A204.1 (cell line): ENCODE data around the gene AGL.
"Not testable (repeated sequence)": the region's sequence is repeated elsewhere in the genome, so short reads cannot be mapped to it uniquely, and the experiment has no call there.

Source experiments
- FAIRE-seq: peaks from 2 replicates; lab custom pipeline; 2012; peaks lifted over from hg19 to GRCh38; lab: Jason Lieb, UNC

The AGL gene

DNA sequence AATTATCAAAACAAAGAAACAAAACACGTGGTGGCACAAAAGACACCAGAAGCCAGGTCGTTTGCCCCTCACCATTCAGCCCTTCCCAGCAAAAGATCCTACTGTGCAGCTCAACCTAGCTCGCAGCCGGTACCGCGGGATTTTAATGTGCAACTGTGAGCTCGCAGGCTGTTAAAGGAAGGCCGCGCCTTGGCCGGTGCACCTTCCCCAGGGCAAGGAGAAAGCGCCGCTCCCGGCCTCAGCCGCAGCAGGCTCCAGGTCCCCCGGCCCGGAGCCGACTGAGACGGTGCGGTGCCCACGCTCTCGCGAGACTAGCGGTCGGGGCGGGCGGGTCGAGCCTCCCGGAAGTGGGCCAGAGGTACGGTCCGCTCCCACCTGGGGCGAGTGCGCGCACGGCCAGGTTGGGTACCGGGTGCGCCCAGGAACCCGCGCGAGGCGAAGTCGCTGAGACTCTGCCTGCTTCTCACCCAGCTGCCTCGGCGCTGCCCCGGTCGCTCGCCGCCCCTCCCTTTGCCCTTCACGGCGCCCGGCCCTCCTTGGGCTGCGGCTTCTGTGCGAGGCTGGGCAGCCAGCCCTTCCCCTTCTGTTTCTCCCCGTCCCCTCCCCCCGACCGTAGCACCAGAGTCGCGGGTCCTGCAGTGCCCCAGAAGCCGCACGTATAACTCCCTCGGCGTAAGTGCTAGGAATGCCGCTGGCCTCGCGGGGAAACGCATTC is at the start of gene AGL:
AGL (plus strand) TSS at position 618 of the 715 bp plus-strand sequence. CDS start 682 bp downstream, outside the sequence.
- FAIRE-seq, result no peak

DNA sequence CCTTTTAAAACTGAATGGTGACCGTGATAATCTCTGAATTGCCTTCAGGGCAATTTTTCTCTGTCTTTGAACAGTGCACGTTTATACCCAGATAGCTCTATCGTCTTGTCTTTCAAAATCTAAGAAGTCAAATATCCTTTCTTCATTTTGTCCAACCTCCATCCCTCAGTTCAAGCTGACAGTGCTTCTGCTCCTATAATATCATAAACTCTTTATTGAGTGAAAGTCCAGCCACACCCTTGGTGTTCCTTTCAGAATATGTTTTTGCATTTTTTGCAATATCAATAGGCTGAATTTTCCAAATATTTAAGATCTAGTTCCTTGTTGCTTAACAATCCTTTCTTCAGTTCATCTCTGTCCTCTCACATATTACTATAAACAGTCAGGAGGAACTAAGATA is 48.6 kb upstream of the AGL start:
- FAIRE-seq, result no peak

DNA sequence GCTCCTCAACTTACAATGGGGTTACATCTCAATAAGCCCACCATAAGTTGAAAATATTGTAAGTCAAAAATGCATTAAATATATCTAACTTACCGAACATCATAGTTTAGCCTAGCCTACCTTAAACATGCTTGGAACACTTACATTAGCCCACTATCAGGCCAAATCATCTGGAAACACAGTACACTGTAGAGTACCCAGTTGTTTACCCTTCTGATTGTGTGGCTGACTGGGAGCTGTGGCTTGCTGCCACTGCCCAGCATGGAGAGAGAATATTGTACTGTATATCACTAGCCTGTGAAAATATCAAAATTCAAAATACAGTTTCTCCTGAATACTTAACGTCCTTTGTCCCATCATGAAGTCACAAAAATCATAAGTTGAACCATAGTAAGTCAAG is 43.3 kb upstream of the AGL start:
- no peak for FAIRE-seq

DNA sequence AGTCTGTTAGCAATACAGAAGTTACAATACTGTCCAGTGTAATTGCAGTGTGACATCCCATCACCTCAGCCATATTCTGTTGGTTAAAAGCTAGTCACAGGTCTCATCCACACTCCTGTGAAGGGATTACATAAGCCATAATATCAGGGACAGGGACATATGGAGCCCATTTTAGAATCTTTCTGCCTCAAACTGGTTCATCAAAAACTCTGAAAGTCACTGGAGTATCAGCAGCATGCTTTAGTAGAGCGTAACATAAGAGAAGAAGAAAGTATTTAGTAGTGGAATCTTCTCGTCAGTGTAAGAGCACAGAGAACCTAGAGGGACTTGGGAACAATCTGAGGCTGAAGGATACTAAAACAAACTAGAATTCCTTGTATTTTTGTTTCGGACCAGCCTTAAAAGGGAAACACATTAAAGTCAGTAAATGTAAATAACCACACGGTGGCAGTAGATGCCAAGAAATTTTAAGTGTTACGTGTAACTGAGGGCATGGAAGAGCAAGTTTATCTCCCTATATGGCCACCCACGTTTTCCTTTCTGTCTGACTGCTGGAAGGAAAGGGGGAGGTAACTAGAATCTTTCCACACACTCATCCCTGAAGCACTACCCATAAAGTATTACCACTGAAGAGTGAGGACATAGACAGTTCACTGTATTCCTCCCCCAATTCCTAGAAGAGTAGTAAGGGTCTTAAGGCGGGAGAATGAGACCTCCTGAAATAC is 41.6 kb upstream of the AGL start:
- peak; percentile 97 for FAIRE-seq

DNA sequence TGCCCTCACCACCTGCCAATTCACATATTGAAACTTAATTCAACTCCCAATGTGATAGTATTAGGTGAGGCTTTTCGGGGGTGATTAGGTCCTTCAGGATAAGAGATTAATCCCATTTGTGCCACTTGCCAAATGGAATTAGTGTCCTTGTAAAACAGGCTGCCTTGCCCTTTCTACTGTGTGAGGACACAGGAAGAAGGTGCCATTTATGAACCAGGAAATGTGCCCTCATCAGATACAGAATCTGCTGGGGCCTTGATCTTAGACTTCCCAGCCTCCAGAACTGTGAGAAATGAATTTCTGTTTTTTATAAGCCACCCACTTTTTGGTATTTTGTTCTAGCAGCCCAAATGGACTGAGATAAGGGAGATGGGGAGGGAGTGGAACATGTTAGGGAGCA is 39.1 kb upstream of the AGL start:
- FAIRE-seq, result no peak

DNA sequence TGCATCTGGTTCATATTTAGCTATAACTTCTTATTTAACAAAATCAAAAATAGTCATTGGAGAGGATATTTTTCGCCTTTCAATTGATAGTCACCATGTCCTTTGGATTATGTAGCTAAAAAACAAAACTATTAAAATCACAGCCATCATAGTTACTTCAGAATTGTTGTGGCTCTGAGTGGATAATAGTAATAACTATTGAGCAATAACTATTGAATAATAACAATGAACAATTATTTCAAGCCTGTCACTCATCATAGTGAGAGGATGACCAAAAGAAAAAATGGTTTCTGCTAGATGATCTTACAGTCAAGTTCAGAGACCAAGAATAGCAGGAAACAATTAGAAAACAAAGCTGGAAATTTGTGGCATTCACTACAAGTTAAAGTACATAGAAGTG is 38.4 kb upstream of the AGL start:
- FAIRE-seq, result no peak

DNA sequence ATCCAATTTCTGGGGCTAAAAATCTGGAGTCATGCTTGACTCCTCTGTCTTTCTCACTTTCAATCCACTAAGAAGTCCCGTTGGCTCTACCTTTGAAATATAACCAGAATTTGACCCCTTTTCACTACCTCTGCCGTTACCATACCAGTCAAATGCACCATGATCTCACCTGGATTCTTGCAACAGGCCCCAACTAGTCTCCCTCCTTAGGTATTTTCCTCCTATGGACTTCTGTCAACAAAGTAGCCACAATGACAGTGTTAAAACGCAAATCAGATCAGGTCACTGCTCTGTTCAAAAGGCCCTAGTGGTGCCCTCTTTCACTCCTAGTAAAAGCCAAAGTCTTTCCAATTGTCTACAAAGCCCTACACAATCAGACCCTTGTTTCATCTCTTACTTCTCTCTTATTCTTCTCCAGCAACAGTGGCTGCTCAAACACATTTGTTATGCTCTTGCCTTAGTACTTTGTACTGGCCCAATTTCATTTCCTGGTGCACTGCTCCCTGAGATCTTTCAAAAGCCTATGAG is 35.7 kb upstream of the AGL start:
- FAIRE-seq, result no peak

DNA sequence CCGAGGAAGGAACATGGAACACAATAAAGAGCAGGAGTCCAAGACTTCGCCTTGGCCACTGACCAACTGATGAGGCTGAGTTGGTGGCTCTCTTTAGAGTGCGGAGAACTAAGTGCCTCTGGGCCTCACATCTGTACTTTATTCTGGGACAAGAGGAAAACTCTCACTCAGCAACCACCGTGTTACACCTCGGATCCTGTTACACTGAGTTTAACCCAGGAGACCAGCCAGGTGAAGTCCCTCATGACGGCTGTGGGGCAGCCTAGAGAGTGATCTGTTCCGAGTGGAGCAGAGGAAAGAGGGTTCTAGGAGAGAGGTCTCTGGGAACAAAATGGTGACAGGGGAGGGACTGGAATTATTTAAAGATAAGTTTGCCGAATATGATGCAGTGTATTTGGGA is 33.5 kb upstream of the AGL start:
- FAIRE-seq, result no peak

DNA sequence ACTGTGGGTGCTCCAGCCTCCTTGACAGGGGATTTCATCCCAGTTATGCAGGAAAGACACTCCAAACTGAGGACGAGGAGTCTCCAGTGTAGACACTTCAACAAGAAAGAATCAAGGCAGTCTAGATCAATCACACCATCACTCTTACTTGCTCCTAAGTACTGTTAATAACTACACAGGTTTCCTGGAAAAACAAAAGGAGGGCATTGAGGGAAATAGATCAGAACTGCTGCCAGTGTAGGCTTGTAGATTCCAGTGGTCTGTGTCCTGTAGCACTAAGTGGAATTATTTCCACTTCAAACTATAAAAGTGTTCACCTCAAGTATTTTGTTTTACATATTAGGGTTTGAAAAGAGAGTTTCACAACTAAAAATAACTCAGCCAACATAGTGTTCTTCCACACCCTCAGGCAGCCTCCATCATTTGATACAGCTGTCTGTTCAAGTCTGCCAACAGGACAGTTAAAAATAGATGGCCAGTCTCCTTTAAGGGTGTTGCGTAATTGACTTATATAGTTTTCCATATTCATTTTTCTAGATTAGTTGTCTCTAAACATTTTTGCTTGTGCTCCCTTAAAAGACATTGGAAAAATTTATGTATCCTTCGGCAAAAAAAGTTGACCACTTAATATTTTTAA is 32.0 kb upstream of the AGL start:
- no peak for FAIRE-seq

DNA sequence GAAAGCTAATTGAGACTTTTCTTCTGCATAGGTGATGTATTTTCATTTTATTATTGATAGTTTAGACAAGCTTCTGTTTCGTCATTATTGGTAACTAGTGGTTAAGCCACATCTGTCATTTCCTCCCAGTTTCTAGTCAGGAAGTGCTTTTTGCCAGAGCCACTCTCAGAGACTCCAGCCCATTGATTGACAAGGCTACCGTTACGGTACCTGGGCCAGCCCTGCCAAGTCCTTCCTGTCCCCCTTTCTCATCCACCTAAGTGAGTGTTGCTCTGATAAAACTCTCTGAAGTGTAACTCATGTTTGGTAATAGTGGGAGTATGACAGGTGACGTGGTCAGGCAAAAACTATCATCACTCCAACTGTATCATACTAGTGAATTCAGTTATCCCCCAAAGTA is 29.6 kb upstream of the AGL start:
- FAIRE-seq, result no peak

DNA sequence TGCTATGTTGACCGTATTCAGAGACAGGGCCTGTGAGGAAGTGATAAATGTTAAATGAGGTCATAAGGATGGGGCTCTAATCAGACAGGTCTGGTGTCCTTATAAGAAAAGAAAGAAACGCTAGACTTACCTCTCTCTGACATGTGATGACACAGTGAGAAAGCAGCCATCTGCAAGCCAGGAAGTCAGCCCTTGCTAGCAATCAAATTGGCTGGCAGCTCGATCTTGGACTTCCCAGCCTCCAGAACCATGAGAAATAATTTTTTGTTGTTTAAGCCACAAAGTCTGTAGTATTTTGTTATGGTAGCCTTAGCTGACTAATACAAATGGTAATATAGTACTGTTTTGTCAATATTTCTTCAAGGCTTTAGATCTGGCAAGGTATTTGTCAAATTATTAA is 25.1 kb upstream of the AGL start:
- no peak for FAIRE-seq

DNA sequence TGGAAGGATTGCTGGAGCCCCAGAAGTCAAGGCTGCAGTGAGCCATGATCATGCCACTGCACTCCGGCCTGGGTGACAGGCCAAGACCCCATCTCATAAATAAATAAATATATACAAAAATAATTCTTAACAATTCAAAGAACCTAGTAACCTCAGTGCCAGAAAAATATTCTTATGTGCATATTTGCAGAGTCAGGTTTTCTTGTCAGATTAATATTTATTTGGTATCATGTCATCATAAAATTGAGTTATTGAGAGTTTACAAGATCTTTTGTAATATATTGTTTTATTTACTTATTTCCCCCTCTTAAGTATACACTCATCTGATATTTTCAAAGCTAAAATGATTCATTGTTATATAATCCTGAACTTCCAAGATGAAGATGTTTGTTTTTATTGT is 24.5 kb upstream of the AGL start:
- no peak for FAIRE-seq

DNA sequence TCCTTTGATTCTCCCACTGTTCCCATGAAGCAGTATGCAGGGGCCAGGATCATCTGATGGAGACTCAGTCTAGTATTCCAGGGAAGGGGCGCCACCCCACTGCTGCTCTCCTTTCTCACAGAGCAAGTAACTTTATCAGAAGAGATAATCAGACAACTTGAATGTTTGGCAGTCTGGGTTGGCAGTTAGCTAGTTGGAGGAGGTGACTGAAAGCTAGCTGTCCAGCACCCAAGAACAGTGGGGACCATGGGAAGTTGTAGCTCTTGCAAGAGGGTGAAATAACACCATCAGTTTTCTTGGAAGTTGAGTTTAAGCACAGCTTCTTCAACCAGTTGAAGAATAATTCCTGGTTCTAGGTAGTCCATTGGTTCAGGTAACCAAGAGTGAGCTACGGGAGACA is 22.2 kb upstream of the AGL start:
- FAIRE-seq, result no peak

DNA sequence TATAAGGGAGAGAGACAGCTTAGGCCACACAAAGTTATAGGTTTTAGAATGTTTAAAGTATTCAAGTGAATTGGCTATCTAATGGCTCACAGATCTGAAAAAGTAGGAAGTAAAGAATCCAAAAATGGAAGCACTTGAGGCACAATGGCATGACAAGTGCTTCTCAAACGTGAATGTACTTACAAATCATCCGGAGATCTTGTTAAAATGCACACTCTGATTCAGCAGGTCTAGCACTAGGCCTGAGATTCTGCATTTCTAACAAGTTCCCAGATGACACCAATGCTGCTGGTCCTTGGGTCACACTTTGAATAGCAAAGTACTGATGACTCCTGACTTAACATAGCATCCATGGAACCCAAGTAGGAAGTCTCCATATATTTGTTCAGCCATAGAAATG is 20.9 kb upstream of the AGL start:
- no peak for FAIRE-seq

DNA sequence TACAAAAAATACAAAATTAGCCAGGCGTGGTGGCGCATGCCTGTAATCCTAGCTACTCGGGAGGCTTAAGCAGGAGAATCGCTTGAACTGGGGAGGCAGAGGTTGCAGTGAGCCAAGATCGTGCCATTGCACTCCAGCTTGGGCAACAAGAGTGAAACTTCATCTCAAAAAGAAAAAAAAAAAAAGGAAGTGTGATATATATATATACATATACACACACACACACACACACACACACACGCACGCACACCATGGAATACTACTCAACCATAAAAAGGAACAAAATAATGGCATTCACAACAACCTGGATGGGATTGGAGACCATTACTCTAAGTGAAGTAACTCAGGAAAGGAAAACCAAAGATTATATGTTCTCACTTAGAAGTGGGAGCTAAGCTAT is 16.2 kb upstream of the AGL start:
- FAIRE-seq, result not testable (repeated sequence)

DNA sequence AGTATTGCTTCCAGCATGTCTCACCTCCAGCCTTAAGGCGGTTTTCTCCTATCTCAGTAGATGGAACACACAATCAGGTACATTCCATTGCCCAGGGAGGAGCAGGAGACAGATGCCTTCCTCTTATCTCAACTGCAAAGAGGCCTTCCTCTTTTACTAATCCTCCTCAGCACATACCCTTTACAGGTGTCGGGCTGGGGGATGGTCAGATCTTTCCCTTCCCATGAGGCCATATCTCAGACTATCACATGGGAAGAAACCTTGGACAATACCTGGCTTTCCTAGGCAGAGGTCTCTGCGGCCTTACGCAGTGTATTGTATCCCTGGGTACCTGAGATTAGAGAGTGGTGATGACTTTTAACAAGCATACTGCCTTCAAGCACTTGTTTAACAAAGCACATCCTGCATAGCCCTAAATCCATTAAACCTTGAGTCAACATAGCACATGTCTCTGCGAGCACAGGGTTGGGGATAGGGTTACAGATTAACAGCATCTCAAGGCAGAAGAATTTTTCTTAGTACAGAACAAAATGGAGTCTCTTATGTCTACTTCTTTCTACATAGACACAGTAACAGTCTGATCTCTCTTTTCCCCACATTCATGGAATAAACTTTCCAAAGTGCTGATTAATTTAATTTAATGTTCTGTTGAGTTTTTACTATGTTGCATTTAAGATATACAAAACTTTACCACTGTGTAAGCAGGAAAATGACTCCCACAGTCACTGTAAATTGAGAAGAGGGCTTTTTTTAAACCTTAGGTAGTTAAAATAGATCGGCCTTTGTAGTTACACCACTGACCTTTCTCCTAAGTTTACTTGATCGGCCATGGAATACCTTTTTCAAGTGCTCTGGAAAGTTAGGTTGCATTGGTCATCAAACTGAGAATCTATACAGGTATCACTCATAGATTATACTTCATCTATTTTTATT is 13.7 kb upstream of the AGL start:
- not testable (repeated sequence) for FAIRE-seq

DNA sequence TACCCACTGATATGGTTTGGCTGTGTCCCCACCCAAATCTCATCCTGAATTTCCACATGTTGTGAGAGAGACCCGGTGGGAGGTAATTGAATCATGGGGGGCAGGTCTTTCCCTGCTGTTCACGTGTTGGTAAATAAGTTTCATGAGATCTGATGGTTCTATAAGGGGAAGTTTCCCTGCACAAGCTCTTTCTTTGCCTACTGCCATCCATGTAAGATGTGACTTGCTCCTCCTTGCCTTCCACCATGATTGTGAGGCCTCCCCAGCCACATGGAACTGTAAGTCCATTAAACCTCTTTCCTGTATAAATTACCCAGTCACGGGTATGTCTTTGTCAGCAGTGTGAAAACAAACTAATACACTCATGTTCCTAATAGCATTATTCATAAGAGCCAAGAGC is 9.8 kb upstream of the AGL start:
- not testable (repeated sequence) for FAIRE-seq

DNA sequence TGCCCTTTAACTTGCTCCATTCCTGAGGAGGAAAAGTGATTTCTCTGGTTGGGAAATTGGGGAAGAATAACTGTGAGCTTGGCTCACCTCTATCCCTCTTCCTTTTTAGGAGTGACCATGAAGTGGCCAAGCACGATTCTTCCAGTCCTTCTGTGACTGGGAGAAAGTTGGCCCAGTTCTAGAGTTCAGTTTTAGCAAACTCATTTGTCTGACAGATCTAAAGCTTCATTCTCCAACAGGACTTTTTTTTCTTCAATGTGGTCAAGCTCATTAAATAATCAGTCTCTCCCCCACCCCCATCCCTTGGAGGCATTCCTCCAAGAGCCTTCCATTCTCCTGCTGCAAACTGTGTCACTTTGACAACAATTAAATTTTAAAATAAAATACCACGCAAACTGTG is 6.4 kb upstream of the AGL start:
- FAIRE-seq, result no peak

DNA sequence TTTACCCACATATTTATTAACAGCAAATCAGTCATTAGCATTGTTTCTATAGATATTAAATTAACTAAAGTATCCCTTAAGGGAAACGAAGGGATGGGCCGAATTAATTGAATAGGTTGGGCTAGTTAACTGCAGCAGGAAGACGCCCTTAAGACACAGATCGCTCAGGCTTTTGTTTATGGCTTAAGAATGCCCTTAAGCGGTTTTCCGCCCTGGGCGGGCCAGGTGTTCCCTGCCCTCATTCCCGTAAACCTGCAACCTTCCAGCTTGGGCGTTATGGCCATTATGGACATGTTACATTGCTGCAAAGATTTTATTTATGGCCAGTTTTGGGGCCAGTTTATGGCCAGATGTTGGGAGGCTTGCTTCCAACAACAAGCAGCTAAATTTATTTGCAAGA is 5.0 kb upstream of the AGL start:
- FAIRE-seq, result not testable (repeated sequence)

DNA sequence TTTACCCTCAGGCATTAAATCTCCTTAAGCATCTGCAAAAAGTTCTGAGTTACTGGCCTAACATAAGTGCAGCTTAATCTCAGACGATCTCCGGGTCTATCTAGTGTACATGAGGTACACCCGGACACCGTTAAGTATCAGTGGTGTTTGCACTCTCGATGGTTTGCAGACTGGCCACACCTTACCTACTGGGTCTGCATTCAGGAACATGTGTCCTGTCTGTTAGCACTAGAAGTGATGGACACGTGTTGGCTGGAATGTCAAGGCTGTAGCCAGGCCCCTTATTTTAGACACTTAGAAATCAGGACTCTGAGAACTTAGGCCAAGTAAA is 783 bp upstream of the AGL start:
- no peak for FAIRE-seq

DNA sequence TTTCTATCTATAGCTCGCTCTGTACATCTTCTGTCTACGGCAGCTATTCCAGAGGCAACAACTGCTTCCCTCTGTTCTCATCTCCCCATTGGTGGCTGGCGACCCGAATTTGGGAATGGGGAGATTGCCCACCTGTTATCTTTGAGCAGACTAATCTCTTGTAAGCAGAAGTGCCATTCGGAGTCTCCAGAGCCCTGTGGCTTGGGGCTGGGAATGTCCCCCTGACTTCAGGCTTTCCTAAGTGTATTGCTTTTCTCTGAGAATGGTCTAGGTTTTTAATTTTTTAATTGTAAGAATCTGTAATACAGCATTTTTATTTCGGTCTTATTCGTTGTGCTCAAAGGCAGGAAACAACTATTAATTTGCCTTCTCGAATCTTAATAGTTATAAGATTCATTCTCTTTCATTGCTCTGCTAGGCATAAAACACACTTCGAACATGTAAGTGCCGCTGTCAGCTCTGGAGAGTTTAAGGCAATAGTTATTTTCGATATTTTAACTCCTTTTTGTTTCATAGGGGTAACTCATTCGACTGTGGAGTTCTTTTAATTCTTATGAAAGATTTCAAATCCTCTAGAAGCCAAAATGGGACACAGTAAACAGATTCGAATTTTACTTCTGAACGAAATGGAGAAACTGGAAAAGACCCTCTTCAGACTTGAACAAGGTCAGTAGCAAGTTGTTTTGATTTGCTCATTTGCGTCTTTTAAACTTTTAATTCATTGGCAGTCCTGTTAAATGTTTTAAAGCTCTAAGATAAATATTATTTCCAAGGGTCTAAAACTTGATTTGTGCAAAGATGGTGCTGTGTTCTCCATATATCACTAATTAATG is 514 bp downstream of the AGL start:
- no peak for FAIRE-seq
